GM12872 (cell line): Measurements from ENCODE around the gene HEPACAM.

Experiments used
- CTCF ChIP-seq: IDR thresholded peaks from 3 replicates; pipeline ENCODE4 v1.5.1; 2011; ENCODE audit warnings: low read depth, mild to moderate bottlenecking, low read length, moderate library complexity; ENCODE audit not compliant: insufficient read depth

The HEPACAM gene

DNA sequence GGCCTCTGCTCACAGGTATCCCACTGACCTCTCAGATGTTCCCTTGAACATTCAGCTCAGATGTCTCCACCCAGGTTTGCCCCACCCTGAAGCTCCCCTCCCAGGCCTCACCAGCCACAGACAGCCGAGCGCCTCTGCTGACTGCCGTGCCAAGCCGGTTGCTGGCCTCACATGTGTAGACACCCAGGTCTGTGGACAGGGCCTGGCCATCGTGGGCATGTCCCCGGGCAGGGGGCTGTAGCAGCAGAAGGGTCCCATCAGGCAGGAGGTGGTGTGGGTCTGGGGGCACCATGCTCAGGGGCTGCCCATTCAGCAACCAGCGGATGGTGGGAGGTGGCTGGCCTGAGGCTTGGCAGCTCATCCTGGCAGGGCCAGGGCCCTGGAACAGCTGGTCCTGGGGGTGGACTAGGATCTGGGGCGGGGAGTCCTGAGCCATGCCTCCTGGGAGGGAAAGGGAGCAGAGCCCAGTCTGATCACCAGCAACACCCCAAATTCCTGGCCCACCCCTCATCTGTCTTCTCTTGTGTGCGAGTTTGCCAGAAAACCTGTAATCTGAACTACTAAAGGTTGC, 38.9 kb downstream of the HEPACAM start:
- TF ChIP-seq CTCF = no peak

- TF ChIP-seq CTCF = no peak
Observed at GRCh38 chr11:124896071-124896750, 39.6 kb downstream of the HEPACAM start.

GRCh38 chr11:124895471-124895971, 40.3 kb downstream of the HEPACAM start:
- no peak for TF ChIP-seq CTCF

- no peak for TF ChIP-seq CTCF
Observed at GRCh38 chr11:124894606-124895430, 41.0 kb downstream of the HEPACAM start.

GRCh38 chr11:124893781-124894401, 42.0 kb downstream of the HEPACAM start:
- TF ChIP-seq CTCF = no peak

DNA sequence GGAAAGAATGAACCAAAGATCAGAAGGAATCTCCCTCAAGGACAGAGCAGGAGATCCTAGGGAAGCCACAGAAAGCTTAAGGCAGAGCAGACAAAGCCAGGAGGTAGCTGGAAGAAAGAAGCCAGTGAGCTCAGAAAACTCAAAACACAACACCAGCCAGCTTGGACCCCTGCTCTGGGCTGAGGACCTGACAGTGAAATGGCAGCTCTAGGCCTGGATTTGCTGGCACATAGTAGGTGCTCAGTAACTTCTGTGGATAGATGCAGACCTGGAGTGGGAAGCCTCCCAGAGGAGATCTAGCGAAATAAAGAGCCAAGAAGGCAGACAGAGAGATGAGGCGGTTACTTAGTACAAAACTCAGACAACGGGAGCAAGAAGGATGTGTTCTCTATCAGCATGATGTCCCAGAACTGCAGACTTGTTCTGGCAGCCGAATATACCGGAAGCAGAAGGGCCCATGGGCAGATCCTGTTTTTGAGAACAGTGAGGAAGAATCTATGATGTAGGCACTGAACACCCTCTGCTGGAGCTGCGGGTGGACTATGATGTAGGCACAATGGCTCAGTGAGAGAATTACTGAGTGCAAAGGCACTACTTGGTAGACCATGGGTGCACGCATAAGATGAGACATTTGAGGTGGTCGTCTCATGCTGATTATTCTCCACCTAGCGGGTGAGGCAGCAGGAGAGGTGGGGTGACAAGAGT, 42.9 kb downstream of the HEPACAM start:
- no peak for TF ChIP-seq CTCF

GRCh38 chr11:124892146-124892545, 43.7 kb downstream of the HEPACAM start:
- TF ChIP-seq CTCF = no peak
